Measurements from ENCODE around the gene SEMA3C. TPM values are rescaled to one million over a fixed set of nuclear protein-coding genes. Genes with fewer than 3 reads are reported as not detected.

Gene SEMA3C
- total RNA-seq, 1 donor from 2014 or later = 91.3 TPM

- no peak for TF ChIP-seq CTCF (IDR thresholded peaks at IDR 0.05; ENCODE audit: partially characterized antibody, unreplicated experiment)
- Mint-ChIP-seq H3K36me3 (ENCODE audit: unreplicated experiment) (no peaks in the 10 kb centered on the region), H3K9me3 (ENCODE audit: unreplicated experiment) (peaks cover 3% of the 10 kb centered on the region), H3K27ac (ENCODE audit: unreplicated experiment) (no peak overlapping the region), H3K27me3 (ENCODE audit: unreplicated experiment) (no peaks in the 10 kb centered on the region), H3K4me3 (ENCODE audit: unreplicated experiment) (no peak overlapping the region), H3K4me1 (ENCODE audit: low read depth, unreplicated experiment) (peaks cover 17% of the 10 kb centered on the region)
- peak; percentile 38 for DNase-seq
Measured at GRCh38 chr7:80772347-80772993, 146.4 kb downstream of the SEMA3C start.

- H3K9me3 Mint-ChIP-seq (ENCODE audit: unreplicated experiment) = peaks cover 3% of the 10 kb centered on the region
- H3K27ac Mint-ChIP-seq (ENCODE audit: unreplicated experiment) = no peak overlapping the region
- no peaks in the 10 kb centered on the region for H3K36me3 Mint-ChIP-seq (ENCODE audit: unreplicated experiment)
- H3K4me3 Mint-ChIP-seq (ENCODE audit: unreplicated experiment) = no peak overlapping the region
- no peaks in the 10 kb centered on the region for H3K27me3 Mint-ChIP-seq (ENCODE audit: unreplicated experiment)
- DNase-seq = no peak
- no peak for TF ChIP-seq CTCF (IDR thresholded peaks at IDR 0.05; ENCODE audit: partially characterized antibody, unreplicated experiment)
- H3K4me1 Mint-ChIP-seq (ENCODE audit: low read depth, unreplicated experiment) = peaks cover 17% of the 10 kb centered on the region
Measured at GRCh38 chr7:80771523-80771922, 147.3 kb downstream of the SEMA3C start.

GRCh38 chr7:80770675-80771081 is 148.2 kb downstream of the SEMA3C start:
- Mint-ChIP-seq H3K27ac (ENCODE audit: unreplicated experiment) (no peak overlapping the region), H3K4me3 (ENCODE audit: unreplicated experiment) (no peak overlapping the region), H3K27me3 (ENCODE audit: unreplicated experiment) (no peaks in the 10 kb centered on the region), H3K36me3 (ENCODE audit: unreplicated experiment) (no peaks in the 10 kb centered on the region), H3K4me1 (ENCODE audit: low read depth, unreplicated experiment) (peaks cover 17% of the 10 kb centered on the region), H3K9me3 (ENCODE audit: unreplicated experiment) (peaks cover 3% of the 10 kb centered on the region)
- no peak for DNase-seq
- TF ChIP-seq CTCF (IDR thresholded peaks at IDR 0.05; ENCODE audit: partially characterized antibody, unreplicated experiment) = no peak

GRCh38 chr7:80770061-80770460 is 148.8 kb downstream of the SEMA3C start:
- no peak for TF ChIP-seq CTCF (IDR thresholded peaks at IDR 0.05; ENCODE audit: partially characterized antibody, unreplicated experiment)
- no peak overlapping the region for H3K27ac Mint-ChIP-seq (ENCODE audit: unreplicated experiment)
- H3K4me1 Mint-ChIP-seq (ENCODE audit: low read depth, unreplicated experiment) = peaks cover 16% of the 10 kb centered on the region
- H3K4me3 Mint-ChIP-seq (ENCODE audit: unreplicated experiment) = no peak overlapping the region
- no peaks in the 10 kb centered on the region for H3K27me3 Mint-ChIP-seq (ENCODE audit: unreplicated experiment)
- H3K9me3 Mint-ChIP-seq (ENCODE audit: unreplicated experiment) = peaks cover 3% of the 10 kb centered on the region
- DNase-seq = no peak
- H3K36me3 Mint-ChIP-seq (ENCODE audit: unreplicated experiment) = no peaks in the 10 kb centered on the region

GRCh38 chr7:80768756-80769155 is 150.1 kb downstream of the SEMA3C start:
- Mint-ChIP-seq H3K4me3 (ENCODE audit: unreplicated experiment) (no peak overlapping the region), H3K27me3 (ENCODE audit: unreplicated experiment) (no peaks in the 10 kb centered on the region)

More at GRCh38 chr7:80768756-80769155, 150.1 kb downstream of the SEMA3C start:
- TF ChIP-seq CTCF (IDR thresholded peaks at IDR 0.05; ENCODE audit: partially characterized antibody, unreplicated experiment) = no peak
- Mint-ChIP-seq H3K9me3 (ENCODE audit: unreplicated experiment) (peaks cover 3% of the 10 kb centered on the region), H3K4me1 (ENCODE audit: low read depth, unreplicated experiment) (peaks cover 16% of the 10 kb centered on the region), H3K27ac (ENCODE audit: unreplicated experiment) (no peak overlapping the region), H3K36me3 (ENCODE audit: unreplicated experiment) (no peaks in the 10 kb centered on the region)
- DNase-seq = no peak

All from glutamatergic neuron (in vitro differentiated cells).